PC-9 (cell line): ENCODE measurements around the gene CTIF.

Experiments
- EZH2 ChIP-seq: fragments of 200-600 bp; sonication (generic); IDR thresholded peaks from 2 replicates; pipeline ENCODE4 v1.8.0; 2017; ENCODE audit warnings: antibody characterized with exemption, low read depth
- TF ChIP-seq, protein P1 (sequence below): fragments of 200-600 bp; sonication (generic); conservative IDR thresholded peaks from 2 replicates; pipeline ENCODE4 v1.6.1; 2017; ENCODE audit warnings: mixed run types, antibody characterized with exemption, mild to moderate bottlenecking, moderate library complexity

DNA sequence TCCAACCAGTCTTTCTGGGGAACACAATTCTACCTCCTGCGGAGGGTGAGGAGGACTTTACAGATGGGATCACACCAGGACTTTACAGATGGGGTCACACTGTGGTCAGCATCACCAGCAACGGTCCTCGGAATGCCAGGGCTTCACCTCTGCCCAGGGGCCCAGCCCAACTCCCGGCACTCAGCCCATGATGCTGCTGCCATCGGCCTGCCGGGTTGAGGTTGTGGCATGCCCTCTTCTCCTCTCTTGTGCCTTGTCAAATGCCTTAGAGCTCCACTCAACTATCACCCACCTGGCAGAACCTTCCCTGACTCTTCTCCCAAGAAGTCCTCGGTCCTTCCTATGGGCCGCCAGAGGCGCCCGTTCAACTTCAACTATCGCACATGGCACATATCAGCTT is 166.7 kb downstream of the CTIF start:
- TF ChIP-seq, protein P1, sequence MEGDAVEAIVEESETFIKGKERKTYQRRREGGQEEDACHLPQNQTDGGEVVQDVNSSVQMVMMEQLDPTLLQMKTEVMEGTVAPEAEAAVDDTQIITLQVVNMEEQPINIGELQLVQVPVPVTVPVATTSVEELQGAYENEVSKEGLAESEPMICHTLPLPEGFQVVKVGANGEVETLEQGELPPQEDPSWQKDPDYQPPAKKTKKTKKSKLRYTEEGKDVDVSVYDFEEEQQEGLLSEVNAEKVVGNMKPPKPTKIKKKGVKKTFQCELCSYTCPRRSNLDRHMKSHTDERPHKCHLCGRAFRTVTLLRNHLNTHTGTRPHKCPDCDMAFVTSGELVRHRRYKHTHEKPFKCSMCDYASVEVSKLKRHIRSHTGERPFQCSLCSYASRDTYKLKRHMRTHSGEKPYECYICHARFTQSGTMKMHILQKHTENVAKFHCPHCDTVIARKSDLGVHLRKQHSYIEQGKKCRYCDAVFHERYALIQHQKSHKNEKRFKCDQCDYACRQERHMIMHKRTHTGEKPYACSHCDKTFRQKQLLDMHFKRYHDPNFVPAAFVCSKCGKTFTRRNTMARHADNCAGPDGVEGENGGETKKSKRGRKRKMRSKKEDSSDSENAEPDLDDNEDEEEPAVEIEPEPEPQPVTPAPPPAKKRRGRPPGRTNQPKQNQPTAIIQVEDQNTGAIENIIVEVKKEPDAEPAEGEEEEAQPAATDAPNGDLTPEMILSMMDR = no peak
- TF ChIP-seq EZH2 = no peak
